Uterus (tissue), 2 donors: ENCODE measurements around the gene CD59.

Experiments used
- POLR2A ChIP-seq, 2 donors: fragments of 450-650 bp; IDR thresholded peaks; one replicate each; pipeline ENCODE4 v1.6.1; 2016; ENCODE audit warnings: antibody characterized with exemption in 2 of 2, mild to moderate bottlenecking in 1 of 2, moderate library complexity in 1 of 2
- TF ChIP-seq, protein P1 (sequence below), 4 experiments: fragments of 200-600 bp in 2 of 4; fragments of 450-650 bp in 2 of 4; sonication (generic) in 2 of 4; IDR thresholded peaks; one replicate each; pipeline ENCODE4 v1.5.1; 2016 to 2019; ENCODE audit warnings: antibody characterized with exemption in 4 of 4, mild to moderate bottlenecking in 2 of 4, moderate library complexity in 1 of 4

DNA sequence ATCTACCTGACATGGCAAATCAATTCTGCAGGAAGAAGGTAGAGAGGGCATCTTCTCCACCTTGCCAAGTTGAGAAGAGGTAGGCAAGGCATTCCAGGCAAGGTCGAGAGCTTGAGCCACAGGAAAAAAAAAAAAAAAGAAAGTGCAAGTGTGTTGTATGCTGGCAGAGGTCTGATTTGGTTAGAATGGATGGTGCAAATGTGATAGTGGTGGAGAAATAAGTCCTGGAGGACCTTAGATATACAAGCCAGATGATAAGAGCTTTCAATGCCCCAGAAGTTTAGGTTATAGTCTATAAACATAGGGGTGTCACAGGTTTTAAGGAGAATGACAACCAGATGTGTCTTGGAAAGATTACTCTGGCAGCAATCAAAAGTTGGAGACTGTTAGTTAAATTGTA is 36.6 kb upstream of the CD59 start:
- TF ChIP-seq, protein P1, sequence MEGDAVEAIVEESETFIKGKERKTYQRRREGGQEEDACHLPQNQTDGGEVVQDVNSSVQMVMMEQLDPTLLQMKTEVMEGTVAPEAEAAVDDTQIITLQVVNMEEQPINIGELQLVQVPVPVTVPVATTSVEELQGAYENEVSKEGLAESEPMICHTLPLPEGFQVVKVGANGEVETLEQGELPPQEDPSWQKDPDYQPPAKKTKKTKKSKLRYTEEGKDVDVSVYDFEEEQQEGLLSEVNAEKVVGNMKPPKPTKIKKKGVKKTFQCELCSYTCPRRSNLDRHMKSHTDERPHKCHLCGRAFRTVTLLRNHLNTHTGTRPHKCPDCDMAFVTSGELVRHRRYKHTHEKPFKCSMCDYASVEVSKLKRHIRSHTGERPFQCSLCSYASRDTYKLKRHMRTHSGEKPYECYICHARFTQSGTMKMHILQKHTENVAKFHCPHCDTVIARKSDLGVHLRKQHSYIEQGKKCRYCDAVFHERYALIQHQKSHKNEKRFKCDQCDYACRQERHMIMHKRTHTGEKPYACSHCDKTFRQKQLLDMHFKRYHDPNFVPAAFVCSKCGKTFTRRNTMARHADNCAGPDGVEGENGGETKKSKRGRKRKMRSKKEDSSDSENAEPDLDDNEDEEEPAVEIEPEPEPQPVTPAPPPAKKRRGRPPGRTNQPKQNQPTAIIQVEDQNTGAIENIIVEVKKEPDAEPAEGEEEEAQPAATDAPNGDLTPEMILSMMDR (IDR thresholded peaks at IDR 0.05), result no peak
- TF ChIP-seq POLR2A (IDR thresholded peaks at IDR 0.05), result no peak
